AG09319 (cell line): ENCODE data around the gene INSM1.

Experiments used
- DNase-seq: peaks from one replicate; pipeline ENCODE4 v3.0.0-alpha.2; 2010; ENCODE audit warnings: low read depth; ENCODE audit errors: extremely low read depth
- TF ChIP-seq, protein P1 (sequence below): IDR thresholded peaks from 2 replicates; pipeline ENCODE4 v1.5.1; 2011; ENCODE audit warnings: low read depth, mild to moderate bottlenecking, inconsistent platforms, low read length, moderate library complexity

INSM1 gene

DNA sequence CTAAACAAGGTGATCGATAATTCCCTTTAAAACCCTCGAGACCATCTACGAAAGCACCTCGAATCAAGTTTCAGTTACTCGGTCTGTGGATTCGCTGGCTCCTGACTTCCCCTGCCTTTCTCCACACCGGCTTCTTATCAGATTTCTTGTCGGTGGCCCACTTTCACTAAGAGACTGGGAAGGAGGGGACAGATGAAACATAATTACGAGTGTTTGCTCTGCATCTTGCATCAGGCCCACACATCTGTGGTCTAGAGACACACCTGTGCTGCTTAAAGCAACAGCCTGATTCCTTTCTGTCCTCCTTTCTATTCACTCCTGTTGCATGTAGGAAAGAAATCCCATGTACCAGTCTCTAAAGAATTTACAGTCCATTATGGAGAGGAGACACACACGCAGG, 37.7 kb downstream of the INSM1 start:
- no peak for DNase-seq
- TF ChIP-seq, protein P1, sequence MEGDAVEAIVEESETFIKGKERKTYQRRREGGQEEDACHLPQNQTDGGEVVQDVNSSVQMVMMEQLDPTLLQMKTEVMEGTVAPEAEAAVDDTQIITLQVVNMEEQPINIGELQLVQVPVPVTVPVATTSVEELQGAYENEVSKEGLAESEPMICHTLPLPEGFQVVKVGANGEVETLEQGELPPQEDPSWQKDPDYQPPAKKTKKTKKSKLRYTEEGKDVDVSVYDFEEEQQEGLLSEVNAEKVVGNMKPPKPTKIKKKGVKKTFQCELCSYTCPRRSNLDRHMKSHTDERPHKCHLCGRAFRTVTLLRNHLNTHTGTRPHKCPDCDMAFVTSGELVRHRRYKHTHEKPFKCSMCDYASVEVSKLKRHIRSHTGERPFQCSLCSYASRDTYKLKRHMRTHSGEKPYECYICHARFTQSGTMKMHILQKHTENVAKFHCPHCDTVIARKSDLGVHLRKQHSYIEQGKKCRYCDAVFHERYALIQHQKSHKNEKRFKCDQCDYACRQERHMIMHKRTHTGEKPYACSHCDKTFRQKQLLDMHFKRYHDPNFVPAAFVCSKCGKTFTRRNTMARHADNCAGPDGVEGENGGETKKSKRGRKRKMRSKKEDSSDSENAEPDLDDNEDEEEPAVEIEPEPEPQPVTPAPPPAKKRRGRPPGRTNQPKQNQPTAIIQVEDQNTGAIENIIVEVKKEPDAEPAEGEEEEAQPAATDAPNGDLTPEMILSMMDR, result no peak

DNA sequence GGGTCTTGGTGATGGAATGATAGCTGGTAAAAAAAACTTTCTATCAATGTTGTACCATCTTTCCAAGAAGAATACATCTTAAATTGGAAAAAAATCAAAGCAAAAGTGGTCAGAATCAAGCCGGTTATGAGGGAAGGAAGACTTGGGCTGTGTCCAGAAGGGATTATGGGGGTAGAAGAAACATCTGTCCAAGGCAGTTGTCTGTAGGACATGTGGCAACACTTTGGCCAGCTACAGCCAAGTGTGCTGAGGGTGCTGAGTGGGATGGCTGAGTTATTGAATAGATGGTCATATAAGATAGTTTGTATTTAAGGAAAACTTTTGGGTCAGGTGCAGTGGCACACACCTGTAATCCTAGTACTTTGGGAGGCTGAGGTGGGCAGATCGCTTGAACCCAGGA, 38.4 kb downstream of the INSM1 start:
- DNase-seq, result no peak
- TF ChIP-seq, protein P1, result no peak

DNA sequence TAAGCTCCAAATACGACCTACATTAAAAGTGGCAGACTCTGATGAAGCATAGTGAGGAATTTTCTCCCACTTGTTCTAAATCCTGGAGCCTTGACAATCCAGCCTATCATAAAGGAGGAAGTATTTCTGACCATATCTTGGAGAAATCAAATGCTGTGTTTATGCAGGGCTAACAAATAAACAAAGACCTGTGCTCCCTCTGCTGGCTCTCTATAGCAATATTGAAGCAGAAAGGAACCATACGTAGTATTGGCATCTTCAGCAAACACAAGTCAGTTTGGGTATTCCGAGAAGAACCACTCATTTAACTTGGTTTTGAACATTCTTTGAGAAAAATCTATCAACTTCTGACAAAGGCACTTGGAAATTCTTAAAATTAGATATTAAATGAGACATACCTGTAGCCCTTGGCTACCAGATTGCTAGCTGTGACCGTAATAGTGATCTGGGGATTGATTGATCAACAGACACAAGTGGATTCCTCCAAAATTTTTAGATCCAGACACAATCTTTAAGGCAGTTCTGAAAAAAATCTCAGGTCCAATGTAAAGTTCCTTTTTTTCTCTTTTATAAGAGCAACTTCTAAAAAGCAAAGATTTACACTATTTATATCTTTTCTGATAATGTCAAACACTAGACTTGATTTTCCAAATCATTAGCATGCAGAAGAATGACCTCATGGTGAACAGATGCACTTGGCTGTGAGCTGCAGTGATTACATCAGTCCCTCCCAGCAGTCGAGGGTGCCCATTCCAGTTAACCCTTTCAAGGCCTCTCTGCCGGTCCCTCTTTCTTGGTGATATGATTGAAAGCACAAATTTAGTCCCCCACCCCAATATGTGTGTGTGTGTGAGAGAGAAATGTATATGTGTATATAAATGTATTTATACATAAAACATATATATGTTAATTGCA, 40.2 kb downstream of the INSM1 start:
- TF ChIP-seq, protein P1, result peak; percentile 23
- no peak for DNase-seq

DNA sequence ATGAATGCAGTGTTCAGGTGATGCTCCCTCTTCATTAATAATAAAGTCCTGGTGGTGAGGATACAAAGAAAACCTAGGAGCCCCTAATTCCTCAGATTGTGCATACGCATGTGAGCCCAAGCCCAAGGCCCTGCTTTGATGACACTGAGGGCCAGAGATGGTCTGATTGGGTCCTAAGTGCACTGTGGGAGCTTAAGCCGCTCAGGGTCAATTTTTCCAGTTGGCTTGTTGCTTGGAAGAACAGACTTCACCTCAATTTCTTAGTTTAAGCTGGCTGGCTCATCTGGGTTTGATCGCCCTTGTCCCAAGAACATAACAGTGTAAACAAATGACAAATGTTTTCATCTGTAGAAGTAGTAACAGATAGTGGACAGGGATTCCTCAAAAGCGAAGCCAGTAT, 41.4 kb downstream of the INSM1 start:
- TF ChIP-seq, protein P1, result no peak
- DNase-seq, result no peak

DNA sequence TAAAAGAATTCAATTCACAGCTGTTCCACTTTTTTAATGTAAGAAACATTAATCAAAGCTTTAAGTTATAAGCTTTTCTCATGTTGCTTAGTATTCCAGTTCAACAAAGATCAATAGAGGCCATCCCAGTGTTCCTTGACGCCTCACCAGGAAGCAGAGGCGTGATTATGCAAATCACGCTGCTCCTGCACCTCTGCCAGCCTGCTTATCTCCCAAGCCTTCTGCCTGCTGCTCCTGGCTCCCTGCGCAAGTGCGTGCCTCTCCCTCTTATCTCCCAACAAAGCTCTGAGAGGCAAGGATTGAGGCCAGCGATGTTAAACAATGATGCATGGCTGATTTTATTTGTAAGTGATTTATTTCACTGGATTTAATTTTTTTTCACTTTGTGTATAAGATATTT, 42.8 kb downstream of the INSM1 start:
- TF ChIP-seq, protein P1, result no peak
- no peak for DNase-seq

DNA sequence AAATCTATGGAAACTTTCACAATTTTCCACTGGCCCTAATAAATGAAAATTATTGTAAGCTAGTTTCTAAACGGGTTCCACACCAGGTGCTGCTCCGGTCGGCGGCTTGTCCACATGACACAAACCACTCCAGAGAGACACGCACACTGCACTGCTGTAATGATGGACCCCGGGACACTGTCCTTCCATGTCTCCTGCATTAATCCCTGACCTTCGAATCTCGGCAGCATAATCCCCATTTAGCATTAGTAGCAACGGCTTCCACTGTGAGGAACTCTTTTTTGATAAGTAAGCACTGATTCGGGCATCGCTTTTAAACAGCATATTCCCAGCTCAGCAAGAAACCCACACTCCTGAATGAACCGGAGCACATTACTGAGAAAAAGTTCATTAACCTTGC, 43.5 kb downstream of the INSM1 start:
- TF ChIP-seq, protein P1, result no peak
- DNase-seq, result no peak

DNA sequence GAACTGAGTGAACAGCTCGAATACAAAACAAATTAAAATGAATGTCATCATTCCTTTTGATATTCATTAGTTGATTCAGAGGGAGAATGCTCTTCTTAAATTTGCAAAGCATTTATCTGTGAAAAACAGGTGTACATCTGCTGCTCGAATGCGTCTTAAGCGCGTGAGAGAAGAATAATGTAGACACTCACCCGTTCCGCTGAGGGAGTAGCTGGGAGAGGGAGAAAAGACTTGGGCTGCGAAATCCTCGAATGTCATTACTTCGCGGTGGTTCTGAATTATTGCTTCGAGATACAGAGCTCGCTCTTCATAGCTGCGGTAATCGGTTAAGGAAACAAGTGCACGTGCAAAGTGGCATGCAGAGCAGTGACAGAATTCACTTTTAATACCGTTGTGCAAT, 43.9 kb downstream of the INSM1 start:
- DNase-seq, result no peak
- TF ChIP-seq, protein P1, result no peak
